Stimulated activated naive CD4-positive, alpha-beta T cell treated with Interleukin-2 at 50 U/mL for 16 hours (primary cell): Measurements from ENCODE around the gene PACSIN1.

ENCODE experiments used
- DNase-seq: peaks from one replicate; lab custom pipeline; 2025; lab: John Stamatoyannopoulos, UW

Gene PACSIN1, protein sequence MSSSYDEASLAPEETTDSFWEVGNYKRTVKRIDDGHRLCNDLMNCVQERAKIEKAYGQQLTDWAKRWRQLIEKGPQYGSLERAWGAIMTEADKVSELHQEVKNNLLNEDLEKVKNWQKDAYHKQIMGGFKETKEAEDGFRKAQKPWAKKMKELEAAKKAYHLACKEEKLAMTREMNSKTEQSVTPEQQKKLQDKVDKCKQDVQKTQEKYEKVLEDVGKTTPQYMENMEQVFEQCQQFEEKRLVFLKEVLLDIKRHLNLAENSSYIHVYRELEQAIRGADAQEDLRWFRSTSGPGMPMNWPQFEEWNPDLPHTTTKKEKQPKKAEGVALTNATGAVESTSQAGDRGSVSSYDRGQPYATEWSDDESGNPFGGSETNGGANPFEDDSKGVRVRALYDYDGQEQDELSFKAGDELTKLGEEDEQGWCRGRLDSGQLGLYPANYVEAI

DNA sequence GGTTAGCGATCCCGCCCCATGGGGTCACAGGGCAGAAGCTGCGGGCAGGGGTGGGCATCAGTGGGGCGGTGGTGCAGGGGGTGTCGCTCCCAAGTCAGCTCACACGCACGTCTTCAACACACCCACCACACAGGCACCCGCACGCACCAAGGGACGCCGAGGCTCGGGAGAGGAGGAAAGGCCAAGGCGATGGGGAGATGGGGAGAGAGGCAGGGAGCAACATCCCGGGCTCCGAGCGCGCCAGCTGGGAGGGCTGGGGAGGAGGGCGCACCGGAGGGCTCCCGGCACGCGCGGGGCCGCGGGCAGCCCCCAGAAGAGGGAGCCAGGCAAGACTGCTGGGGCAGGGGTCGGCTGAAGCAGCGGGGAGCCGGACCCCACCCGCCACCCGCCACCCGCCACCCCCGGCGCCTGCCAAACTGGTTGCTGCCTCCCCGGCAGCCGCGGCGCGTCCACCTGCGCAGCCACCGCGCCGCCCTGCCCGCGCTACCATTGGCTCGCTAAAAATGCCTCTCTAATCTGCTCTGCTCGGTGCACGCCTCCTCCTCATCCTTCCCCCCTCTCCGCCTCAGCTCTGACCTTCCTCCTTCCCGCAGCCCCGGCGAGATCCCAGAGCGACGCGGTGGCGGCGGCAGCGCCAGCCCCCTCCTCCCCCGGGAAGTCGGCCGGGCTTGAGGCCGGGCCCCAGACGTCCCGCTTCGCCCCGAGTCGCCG, at the start of gene PACSIN1:
TSS of gene PACSIN1 (plus strand) at position 546 of the 711 bp plus-strand sequence. CDS start 60,230 bp downstream, outside the sequence.
- DNase-seq, result no peak

DNA sequence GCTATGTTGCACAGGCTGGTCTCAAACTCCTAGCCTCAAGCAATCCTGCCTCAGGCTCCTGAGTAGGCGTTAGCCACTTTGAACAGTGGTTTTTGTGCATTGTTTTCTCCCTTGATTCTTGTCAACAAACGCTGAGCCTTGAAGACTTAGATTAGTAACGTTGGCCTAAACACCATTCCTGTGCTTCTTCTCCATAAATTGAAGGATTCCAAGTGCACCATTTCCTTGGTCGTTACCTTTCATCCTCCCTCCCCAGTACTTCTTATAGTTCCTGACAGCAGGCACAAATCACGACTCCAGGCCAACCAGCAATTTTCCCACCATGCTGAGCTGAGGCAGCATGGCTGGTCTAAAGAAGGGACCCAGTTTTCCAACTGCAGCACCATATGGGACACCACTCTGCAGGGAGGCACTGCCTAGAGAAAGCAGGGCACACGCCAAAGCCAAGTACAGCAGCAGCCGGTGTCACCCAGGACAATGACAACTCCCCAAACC, 49.0 kb upstream of the PACSIN1 start:
- DNase-seq, result no peak

- no peak for DNase-seq
Observed at GRCh38 chr6:34418367-34418766, 47.5 kb upstream of the PACSIN1 start.

GRCh38 chr6:34423254-34423653, 42.6 kb upstream of the PACSIN1 start:
- DNase-seq, result no peak

DNA sequence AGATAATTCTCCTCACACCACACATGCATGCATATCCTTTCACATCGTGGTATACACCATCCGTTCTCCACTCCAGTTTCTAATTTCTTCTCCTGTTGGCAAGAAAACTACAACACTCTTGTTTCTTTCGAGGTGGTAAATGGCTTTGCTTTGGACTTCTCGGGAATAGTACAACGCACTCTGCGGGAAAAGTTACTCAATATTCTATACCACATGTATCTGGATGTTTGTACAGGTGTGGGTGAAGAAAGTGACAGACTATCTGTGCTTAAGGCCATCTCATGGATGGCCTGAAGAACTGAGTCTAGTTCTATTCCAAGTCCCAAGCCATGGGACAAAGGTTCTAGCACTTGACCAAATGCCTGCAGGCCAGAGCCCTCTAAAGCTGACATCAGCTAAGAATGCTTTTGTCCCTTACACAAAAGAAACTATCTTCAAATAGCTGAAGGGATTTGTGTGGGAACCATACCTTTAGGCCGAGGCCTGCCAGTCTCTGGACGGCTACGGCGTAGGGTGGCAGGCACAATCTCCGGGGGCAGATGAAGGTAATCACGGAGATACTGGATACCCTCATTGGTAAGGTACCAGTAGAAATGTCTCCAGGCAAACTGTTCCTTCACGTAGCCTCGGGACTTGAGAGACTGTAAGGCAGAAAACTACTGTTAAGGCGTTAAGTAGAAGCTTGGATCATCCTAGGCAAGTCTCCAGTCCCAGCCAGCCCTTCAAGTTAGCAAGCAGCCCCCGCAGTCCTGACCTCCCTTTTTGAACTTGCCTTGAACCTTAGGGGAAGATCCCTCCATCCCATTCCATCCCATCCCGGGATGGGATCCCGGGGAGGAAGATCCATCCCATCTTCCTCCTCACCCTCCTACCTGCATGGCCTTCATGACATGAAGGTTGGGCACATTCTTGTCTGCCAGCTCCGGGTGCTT, 41.4 kb upstream of the PACSIN1 start:
- no peak for DNase-seq

- no peak for DNase-seq
Observed at GRCh38 chr6:34425132-34425497, 40.8 kb upstream of the PACSIN1 start.

DNA sequence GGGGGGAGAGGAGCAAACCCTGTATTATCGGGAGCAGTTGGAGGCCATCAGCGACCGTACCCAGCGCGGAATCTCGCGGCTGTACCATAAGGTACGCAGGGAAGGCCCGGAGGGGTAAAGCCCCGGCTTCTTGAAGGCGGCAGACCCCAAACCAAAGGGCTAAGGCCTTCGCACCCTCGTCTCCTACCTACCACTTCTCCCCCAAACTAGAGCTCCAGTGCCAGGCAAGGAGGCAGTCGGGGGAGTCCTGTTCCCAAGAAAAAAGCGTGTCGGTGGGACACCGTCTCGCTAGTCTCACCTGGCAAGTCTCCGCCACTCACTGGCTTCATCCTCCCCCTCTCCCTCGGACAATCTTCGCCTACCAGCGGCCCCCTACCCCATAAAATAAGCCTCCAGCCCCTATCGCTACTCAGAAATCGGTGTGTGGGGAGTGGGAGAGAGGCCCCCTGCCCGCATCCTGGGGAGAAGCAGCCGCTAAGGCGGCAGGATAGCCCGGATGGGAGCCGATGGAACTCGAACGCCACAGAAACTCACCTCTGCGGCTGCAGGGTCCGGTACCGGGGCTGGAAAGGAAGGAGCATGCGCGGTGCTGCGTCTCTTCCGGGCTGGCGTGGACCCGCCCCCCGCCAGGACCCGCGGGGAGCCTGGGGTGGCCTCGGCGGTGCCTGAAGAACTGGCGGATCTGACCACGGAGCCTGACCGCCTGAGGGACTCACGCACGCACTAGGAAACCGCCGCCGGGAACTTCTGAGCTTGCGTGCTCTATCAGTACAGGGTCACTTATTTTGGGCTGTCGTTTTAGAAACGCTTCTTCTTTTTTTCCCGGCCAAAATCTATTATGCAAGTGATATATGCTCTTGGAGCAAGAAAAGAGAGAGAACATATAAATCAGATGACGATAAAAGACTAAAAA, 40.1 kb upstream of the PACSIN1 start, which contains the start of gene RPS10:
TSS of gene RPS10 (minus strand) at position 572 of the 913 bp plus-strand sequence. CDS start 848 bp downstream, outside the sequence.
- peak; percentile 86 for DNase-seq

DNA sequence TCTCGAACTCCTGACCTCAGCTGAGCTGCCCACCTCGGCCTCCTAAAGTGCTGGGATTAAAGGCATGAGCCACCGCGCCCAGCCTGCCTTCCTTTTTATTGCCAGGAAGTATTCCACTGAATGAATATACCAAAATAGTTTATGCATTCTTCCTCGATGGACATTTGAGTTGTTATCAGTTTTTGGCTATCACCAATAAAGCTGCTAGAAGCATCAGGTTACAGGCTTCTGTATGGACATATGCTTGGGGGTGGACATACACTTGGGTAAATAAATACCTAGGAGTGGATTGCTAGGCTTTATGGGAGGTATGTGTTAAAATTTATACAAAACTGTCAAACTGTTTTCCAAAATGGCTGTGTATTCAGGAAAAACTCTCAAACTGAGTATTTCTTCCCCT, 30.0 kb upstream of the PACSIN1 start:
- DNase-seq, result no peak

DNA sequence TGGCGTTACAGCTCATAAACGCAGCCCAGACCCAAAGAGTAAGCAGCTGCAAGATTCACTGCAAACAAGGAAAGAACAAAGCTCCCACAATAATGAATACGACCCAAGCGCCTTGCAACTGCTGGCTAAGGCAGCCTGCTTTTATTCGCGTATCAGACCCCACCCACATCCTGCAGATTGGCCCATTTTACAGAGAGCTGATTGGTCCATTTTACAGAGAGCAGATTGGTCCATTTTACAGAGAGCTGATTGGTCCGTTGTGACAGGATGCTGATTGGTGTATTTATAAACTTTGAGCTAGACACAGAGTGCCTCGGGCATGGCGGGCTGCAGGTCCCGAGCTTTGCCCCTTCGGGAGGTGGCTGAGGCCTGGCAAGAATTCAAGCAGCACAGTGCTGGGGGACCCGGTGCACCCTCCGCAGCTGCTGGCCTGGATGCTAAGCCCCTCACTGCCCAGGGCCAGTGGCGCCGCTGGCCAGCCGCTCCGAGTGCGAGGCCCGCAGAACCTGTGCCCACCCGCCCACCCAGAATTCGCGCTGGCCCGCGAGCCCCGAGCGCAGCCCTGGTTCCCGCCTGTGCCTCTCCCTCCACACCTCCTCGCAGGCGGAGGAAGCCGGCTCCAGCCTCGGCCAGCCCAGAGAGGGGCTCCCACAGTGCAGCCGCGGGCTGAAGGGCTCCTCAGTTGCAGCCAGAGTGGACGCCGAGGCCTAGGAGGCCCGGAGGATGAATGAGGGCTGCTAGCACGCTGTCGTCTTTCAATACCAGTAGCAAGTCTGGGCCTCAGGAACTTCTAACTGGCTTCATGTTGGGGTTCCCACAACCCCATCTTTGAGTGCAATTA, 28.9 kb upstream of the PACSIN1 start:
- no peak for DNase-seq

GRCh38 chr6:34437644-34437970, 28.3 kb upstream of the PACSIN1 start:
- no peak for DNase-seq

- DNase-seq, result no peak
Observed at GRCh38 chr6:34438705-34439104, 27.2 kb upstream of the PACSIN1 start.

GRCh38 chr6:34439442-34439841, 26.4 kb upstream of the PACSIN1 start:
- DNase-seq, result no peak

GRCh38 chr6:34441526-34441925, 24.4 kb upstream of the PACSIN1 start:
- DNase-seq, result no peak

GRCh38 chr6:34445313-34445860, 20.5 kb upstream of the PACSIN1 start:
- DNase-seq, result no peak

- DNase-seq, result no peak
Observed at GRCh38 chr6:34447386-34447785, 18.5 kb upstream of the PACSIN1 start.

DNA sequence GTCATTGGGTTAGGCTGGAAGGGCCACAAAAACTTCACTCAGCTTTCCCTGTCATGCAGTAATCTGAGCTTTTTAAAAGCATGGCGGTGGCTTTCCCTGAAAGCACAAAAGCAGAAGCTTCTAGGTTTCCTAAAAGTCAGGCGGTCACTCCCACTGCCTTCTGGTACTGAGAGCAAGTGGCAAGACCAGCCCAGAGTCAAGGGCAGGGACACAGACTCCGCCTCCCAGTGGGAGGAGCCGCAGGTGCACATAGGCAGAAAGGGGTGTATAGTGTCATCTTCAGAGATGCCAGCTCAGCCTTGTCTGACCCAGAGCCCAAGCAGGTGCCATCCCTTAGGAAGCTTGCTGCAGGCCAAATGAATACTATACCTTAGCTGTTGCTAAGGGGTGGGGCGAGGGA, 18.0 kb upstream of the PACSIN1 start:
- DNase-seq, result no peak

DNA sequence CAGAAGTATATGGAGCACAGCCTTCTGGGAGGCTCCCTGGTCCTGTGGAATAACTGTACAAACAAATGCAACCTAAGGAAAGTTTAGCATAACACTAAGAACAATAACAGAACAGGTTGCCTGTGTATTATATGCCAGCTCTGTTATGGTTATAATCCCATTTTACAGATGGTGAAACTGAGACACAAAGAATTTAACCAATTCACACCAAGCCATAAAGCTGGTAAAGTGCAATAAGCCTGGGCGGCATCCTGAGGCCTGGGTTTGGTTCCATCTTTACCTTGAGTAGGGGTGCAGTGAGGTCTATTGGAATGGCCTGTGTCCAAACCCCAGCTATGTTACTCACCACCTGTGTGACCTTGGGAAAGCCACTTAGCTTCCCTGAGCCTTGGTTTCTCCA, 14.7 kb upstream of the PACSIN1 start:
- DNase-seq, result no peak

DNA sequence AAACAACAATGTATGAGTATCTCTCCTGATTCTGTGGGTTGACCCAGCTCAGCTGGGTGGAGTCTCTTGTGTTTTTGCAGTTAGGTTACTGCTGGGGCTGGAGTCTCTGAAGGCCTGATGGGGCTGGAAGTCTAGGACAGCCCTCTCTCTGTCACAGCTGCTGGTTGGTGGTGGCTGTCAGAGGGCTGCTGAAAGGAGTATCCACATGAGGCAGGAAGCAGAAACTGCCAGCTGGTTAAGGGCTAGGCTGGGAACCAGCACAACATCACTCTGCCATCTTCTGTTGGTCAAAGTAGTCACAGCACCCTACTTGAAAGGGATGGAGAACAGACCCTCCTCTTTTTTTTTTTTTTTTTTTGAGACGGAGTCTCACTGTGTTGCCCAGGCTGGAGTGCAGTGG, 10.0 kb upstream of the PACSIN1 start:
- DNase-seq, result no peak

GRCh38 chr6:34457382-34457741, 8.5 kb upstream of the PACSIN1 start:
- no peak for DNase-seq
